Subcutaneous adipose tissue (tissue), 4 donors: Measurements from ENCODE around the gene TOMM70. TPM values are rescaled to one million over a fixed set of nuclear protein-coding genes. Genes with fewer than 3 reads are reported as not detected.

Experiments used
- total RNA-seq, 4 donors: library from RNA; depleted of rRNA; stranded (reverse); fragments of >200 nt; gene quantifications; one replicate each; pipeline ENCODE4 v1.1.0, GENCODE V29; 2016
- TF ChIP-seq, protein P1 (sequence below): fragments of 450-650 bp; IDR thresholded peaks from one replicate; pipeline ENCODE4 v1.5.1; 2016; ENCODE audit warnings: low read depth, mild to moderate bottlenecking, control low read depth, antibody characterized with exemption, moderate library complexity

The TOMM70 gene
- total RNA-seq, 4 donors from 2014 or later = 48.0 to 72.4 (median 52.0) TPM

DNA sequence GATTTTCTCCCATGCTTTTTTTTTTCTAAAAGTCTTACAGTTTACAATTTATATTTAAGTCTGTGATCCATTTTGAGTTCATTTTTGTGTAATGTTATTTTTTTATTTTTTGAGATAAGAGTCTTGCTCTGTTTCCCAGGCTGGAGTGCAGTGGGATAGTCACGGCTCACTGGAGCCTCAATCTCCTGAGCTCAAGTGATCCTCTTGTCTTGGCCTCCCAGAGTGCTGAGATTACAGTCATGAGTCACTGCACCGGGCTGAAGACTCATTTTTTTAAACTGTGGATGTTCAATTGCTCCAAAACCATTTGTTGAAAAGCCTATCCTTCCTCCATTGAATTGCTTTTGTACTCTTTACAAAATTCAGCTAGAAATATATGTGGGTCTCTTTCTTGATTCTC lies 20.0 kb upstream of the TOMM70 start:
- TF ChIP-seq, protein P1, sequence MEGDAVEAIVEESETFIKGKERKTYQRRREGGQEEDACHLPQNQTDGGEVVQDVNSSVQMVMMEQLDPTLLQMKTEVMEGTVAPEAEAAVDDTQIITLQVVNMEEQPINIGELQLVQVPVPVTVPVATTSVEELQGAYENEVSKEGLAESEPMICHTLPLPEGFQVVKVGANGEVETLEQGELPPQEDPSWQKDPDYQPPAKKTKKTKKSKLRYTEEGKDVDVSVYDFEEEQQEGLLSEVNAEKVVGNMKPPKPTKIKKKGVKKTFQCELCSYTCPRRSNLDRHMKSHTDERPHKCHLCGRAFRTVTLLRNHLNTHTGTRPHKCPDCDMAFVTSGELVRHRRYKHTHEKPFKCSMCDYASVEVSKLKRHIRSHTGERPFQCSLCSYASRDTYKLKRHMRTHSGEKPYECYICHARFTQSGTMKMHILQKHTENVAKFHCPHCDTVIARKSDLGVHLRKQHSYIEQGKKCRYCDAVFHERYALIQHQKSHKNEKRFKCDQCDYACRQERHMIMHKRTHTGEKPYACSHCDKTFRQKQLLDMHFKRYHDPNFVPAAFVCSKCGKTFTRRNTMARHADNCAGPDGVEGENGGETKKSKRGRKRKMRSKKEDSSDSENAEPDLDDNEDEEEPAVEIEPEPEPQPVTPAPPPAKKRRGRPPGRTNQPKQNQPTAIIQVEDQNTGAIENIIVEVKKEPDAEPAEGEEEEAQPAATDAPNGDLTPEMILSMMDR = no peak

- TF ChIP-seq, protein P1 = no peak
Measured at GRCh38 chr3:100419406-100419805, 18.5 kb upstream of the TOMM70 start.

GRCh38 chr3:100416863-100417262 lies 16.0 kb upstream of the TOMM70 start:
- TF ChIP-seq, protein P1 = no peak

DNA sequence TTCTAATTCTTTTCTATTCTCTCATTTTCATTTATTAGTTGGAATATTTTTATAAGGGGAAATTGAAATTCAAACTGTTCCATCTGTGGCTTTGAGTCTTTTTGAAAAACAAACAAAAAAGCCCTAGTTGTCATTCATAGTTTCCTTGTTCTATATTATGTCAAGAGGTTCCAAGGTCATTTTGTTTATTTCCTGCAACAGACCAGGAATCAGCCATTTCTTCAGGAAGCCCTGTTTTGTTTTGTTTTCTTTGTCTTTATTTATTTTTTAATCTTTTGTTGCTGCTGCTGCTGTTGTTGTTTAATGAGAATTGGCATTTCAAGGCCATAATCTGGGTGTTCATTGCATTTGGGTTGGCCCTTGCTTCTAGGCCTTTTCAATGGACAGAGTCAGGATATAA lies 15.3 kb upstream of the TOMM70 start:
- TF ChIP-seq, protein P1 = no peak

DNA sequence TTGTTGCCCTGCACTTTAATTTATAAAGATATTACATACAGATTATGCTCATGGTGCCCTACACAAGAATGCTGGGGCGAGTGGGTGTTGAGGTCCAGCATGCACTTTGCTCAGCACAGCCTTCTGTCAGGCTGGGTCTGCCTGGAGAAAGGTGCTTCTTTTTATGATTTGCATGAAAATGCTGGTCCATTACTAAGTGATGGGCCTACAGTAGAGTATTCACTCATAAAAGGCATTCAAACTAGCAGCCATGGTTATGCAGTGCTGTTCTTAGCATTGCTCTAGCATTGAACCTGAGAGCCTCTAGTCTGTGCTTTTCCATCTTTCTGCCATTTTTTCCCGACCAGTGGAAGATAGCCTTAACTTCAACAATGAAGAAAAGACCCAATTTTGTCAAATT lies 12.7 kb upstream of the TOMM70 start:
- TF ChIP-seq, protein P1 = no peak

DNA sequence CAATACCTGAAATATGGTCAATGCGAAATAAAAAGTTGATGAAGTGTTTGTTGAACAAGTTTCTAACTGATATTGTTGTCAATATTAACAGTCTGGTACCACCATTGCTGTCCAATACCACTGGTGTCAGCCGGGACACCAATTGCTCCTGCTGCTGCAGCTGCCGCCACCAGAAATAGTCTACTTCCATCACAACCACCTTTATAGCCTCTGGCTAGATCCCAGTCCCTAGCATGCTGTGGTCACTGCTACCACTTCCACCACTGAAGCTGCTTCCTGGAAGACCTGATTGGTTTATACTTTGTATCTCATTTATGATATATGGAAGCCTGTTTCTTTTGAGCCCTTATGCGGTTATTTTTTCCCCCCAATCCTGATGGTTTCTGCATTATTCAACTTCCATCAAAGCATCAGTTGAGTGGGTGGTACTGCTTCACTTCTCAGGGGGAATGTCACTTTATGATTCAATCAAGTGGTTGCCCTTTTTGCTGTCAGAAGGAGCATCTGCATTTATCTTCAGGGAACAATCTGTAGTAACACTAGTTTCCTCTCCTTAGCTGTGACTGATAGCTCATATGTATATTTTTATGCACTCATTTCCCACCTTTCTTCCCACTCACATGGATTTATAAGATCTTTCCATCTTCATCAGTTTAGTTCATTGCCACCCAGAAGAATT lies 12.2 kb upstream of the TOMM70 start:
- TF ChIP-seq, protein P1 = no peak

- TF ChIP-seq, protein P1 = no peak
Measured at GRCh38 chr3:100411091-100411982, 10.4 kb upstream of the TOMM70 start.
